HG03064 (cell line): ENCODE measurements around the gene SHISA4.
"Not testable (repeated sequence)": the region's sequence is repeated elsewhere in the genome, so short reads cannot be mapped to it uniquely, and the experiment has no call there.

Experiments used
- ATAC-seq: cut with Tn5 transposase; IDR thresholded peaks from one replicate; pipeline ENCODE4 v1.9.1; 2021; ENCODE audit warnings: low read depth; ENCODE audit not compliant: unreplicated experiment

SHISA4 gene

GRCh38 chr1:201895913-201896807 lies 7.5 kb downstream of the SHISA4 start:
- peak; percentile 78 for ATAC-seq

- no peak for ATAC-seq
These were observed 8.3 kb downstream of the SHISA4 start for GRCh38 chr1:201896951-201897391.

GRCh38 chr1:201898240-201898894 lies 9.7 kb downstream of the SHISA4 start:
- no peak for ATAC-seq

- no peak for ATAC-seq
These were observed 10.3 kb downstream of the SHISA4 start for GRCh38 chr1:201898992-201899391.

- no peak for ATAC-seq
These were observed 11.2 kb downstream of the SHISA4 start for GRCh38 chr1:201899683-201900429.

GRCh38 chr1:201900476-201900875 lies 11.8 kb downstream of the SHISA4 start:
- no peak for ATAC-seq

GRCh38 chr1:201901036-201901435 lies 12.3 kb downstream of the SHISA4 start:
- not testable (repeated sequence) for ATAC-seq

GRCh38 chr1:201902198-201902597 lies 13.5 kb downstream of the SHISA4 start:
- ATAC-seq: no peak

GRCh38 chr1:201903135-201903534 lies 14.4 kb downstream of the SHISA4 start:
- ATAC-seq: no peak

GRCh38 chr1:201904579-201904978 lies 15.9 kb downstream of the SHISA4 start:
- ATAC-seq: no peak

- ATAC-seq: no peak
These were observed 16.7 kb downstream of the SHISA4 start for GRCh38 chr1:201905234-201905890.

GRCh38 chr1:201906336-201906735 lies 17.6 kb downstream of the SHISA4 start:
- ATAC-seq: no peak

- ATAC-seq: no peak
These were observed 18.9 kb downstream of the SHISA4 start for GRCh38 chr1:201907621-201908020.

- no peak for ATAC-seq
These were observed 23.3 kb downstream of the SHISA4 start for GRCh38 chr1:201911826-201912571.

GRCh38 chr1:201912832-201913231 lies 24.1 kb downstream of the SHISA4 start:
- no peak for ATAC-seq

- ATAC-seq: no peak
These were observed 25.9 kb downstream of the SHISA4 start for GRCh38 chr1:201914456-201915235.

- ATAC-seq: no peak
These were observed 28.1 kb downstream of the SHISA4 start for GRCh38 chr1:201916649-201917249.

GRCh38 chr1:201917362-201918033 lies 28.8 kb downstream of the SHISA4 start:
- ATAC-seq: no peak
